ENCODE measurements around the gene NSUN5.
"Not testable (repeated sequence)": the region's sequence is repeated elsewhere in the genome, so short reads cannot be mapped to it uniquely, and the experiment has no call there.

DNA sequence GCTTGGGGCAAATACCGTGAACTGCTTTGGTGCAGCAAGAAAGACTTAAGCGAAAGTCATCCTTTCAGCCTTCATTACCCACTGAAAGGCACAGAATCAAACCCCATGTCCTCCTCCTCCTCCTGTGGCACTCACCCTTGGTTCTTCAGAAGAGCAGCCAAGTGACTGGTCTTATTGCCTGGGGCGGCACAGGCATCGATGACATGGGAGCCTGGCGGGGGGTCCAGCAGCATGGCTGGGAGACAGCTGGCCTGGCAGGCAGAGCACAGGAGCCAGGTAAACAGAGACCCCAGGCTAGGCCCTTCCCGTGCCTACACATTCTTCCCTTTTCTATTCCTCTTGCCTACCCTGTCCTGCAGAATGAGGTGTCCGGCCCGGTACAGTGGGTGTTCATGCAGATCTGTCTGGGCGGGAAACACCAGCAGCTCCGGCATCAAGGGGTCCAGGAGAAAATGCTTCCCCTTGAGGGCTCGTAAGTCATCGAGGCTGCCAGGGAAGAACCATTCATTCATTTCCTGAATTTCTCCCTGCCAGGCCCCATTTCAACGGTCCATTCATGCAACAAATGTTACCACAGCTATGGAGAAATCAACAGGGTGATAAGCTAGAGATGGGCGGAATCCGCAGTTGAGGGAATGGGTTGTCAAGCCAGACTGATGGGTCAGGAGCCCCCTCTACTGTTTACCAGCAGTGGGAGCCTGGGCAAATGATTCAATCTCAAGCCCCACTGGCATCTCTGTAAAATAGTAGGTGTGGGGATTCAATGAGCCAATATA lies 3.8 kb downstream of the NSUN5 start:
- TF ChIP-seq CTCF, POLR2AphosphoS5, EP300 (IDR thresholded peaks at IDR 0.05): not testable (repeated sequence)
